HepG2 (cell line): ENCODE results near the gene TWF1. TPM values are rescaled to one million over a fixed set of nuclear protein-coding genes. Genes with fewer than 3 reads are reported as not detected.

Experiments used
- ATAC-seq: fragments of 200-7000 bp; cut with Tn5 transposase; 3 replicates; pipeline ENCODE4 v1.9.1; 2020; ENCODE audit warnings: mild to moderate bottlenecking, moderate library complexity
- BruUV-seq: library from RNA; stranded (reverse); fragments of 400-500 nt; replicated peaks from 2 replicates; lab custom pipeline; 2021; lab: Mats Ljungman, UMichigan
- CTCF ChIA-PET: fragments of 300-600 bp; formaldehyde crosslinking; extraction: SDS; loops from one replicate; lab custom pipeline; 2021; ENCODE audit warnings: low total read pairs, inconsistent platforms, low intra/inter-chr PET ratio; lab: Yijun Ruan, JAX
- POLR2A ChIA-PET: fragments of 350-600 bp; sonication (Branson Sonifier 250); formaldehyde crosslinking; loops from one replicate; lab custom pipeline; 2020; ENCODE audit warnings: antibody characterized with exemption, inconsistent platforms; lab: Yijun Ruan, JAX
- DNase-seq: peaks from one replicate; pipeline ENCODE4 v3.0.0-alpha.2; 2015; ENCODE audit warnings: low spot score
- FAIRE-seq: peaks from 3 replicates; lab custom pipeline; 2011; peaks lifted over from hg19 to GRCh38; lab: Jason Lieb, UNC
- H2AFZ ChIP-seq: one replicate; pipeline ENCODE4 v1.6.1; 2011; ENCODE audit warnings: low read length, inconsistent platforms
- H3K27ac ChIP-seq: fragments of 300-600 bp; 3 replicates; pipeline ENCODE4 v1.8.0; 2011; ENCODE audit warnings: mixed run types, mild to moderate bottlenecking, mixed read lengths, low read length, inconsistent platforms; ENCODE audit not compliant: insufficient read depth; ENCODE audit errors: extremely low read length
- H3K27me3 ChIP-seq, 2 experiments: fragments of 200-600 bp in 1 of 2; 2 replicates in 1 of 2; 3 replicates in 1 of 2; pipeline versions ENCODE4 v1.6.0 to v1.8.0; 2011; ENCODE audit warnings: low read length in 2 of 2, mild to moderate bottlenecking in 2 of 2, moderate library complexity in 2 of 2, inconsistent platforms in 1 of 2; ENCODE audit not compliant: insufficient read depth in 2 of 2, control insufficient read depth in 1 of 2
- H3K36me3 ChIP-seq, 2 experiments: fragments of 200-600 bp in 1 of 2; replicated peaks in 1 of 2; 2 replicates in 1 of 2; 3 replicates in 1 of 2; pipeline versions ENCODE4 v1.5.1 to v1.8.0; 2011; ENCODE audit warnings: low read length in 2 of 2, inconsistent platforms in 1 of 2; ENCODE audit not compliant: insufficient read depth in 2 of 2, control insufficient read depth in 1 of 2
- H3K4me1 ChIP-seq: 2 replicates; pipeline ENCODE4 v1.5.1; 2012; ENCODE audit warnings: low read length, inconsistent platforms; ENCODE audit not compliant: insufficient read depth
- H3K4me2 ChIP-seq: 2 replicates; pipeline ENCODE4 v1.6.0; 2011; ENCODE audit warnings: low read depth, low read length, inconsistent platforms
- H3K4me3 ChIP-seq, 3 experiments: fragments of 200-600 bp in 1 of 3; sonication (generic), shearing (Covaris generic) in 1 of 3; replicated peaks in 1 of 3; 2 replicates each; pipeline ENCODE4 v1.5.1; 2011 to 2016; ENCODE audit warnings: low read length in 3 of 3, inconsistent platforms in 2 of 3, low read depth in 2 of 3, mild to moderate bottlenecking in 2 of 3, control low read depth in 1 of 3, mixed read lengths in 1 of 3; ENCODE audit not compliant: insufficient read depth in 1 of 3
- H3K79me2 ChIP-seq: one replicate; pipeline ENCODE4 v1.6.1; 2011; ENCODE audit warnings: low read length, inconsistent platforms; ENCODE audit not compliant: insufficient read depth
- H3K9ac ChIP-seq: 2 replicates; pipeline ENCODE4 v1.6.0; 2011; ENCODE audit warnings: mild to moderate bottlenecking, low read depth, low read length, inconsistent platforms; ENCODE audit not compliant: insufficient read depth
- H3K9me3 ChIP-seq: 2 replicates; pipeline ENCODE4 v1.5.1; 2012; ENCODE audit warnings: mild to moderate bottlenecking, low read length
- H4K20me1 ChIP-seq: 2 replicates; pipeline ENCODE4 v1.6.0; 2011; ENCODE audit warnings: inconsistent platforms, mild to moderate bottlenecking, low read length, moderate library complexity; ENCODE audit not compliant: insufficient read depth
- ARNT2 ChIP-seq: sonication (generic); formaldehyde crosslinking; IDR thresholded peaks from 2 replicates; pipeline ENCODE4 v1.8.0; 2022; ENCODE audit warnings: mild to moderate bottlenecking, low read depth, missing genetic modification reagents, moderate library complexity
- ISX ChIP-seq: sonication (generic); formaldehyde crosslinking; conservative IDR thresholded peaks from 2 replicates; pipeline ENCODE4 v1.5.0; 2020; ENCODE audit warnings: missing genetic modification reagents
- NFYB ChIP-seq: sonication (generic); formaldehyde crosslinking; IDR thresholded peaks from 2 replicates; pipeline ENCODE4 v1.4.0; 2020; ENCODE audit warnings: missing genetic modification reagents
- TSC22D2 ChIP-seq: sonication (generic); formaldehyde crosslinking; IDR thresholded peaks from 2 replicates; pipeline ENCODE4 v1.5.1; 2020; ENCODE audit warnings: missing genetic modification reagents, mild to moderate bottlenecking, borderline replicate concordance
- ZHX1 ChIP-seq: sonication (generic); formaldehyde crosslinking; IDR thresholded peaks from 2 replicates; pipeline ENCODE4 v1.8.1; 2022; ENCODE audit warnings: low read depth, mild to moderate bottlenecking, missing genetic modification reagents
- ZNF607 ChIP-seq: sonication (generic); formaldehyde crosslinking; IDR thresholded peaks from 2 replicates; pipeline ENCODE4 v1.5.1; 2020; ENCODE audit warnings: missing genetic modification reagents, mild to moderate bottlenecking, borderline replicate concordance
- WGBS: methylation state at CpG from one replicate; pipeline ENCODE4 v1.1.6; 2017; ENCODE audit warnings: low lambda C conversion rate; 5-methylcytosine and 5-hydroxymethylcytosine counted together
- in situ Hi-C: cut with HindIII; loops from 2 replicates; pipeline ENCODE4 v1.10.0; 2017; ENCODE audit warnings: low pct_unique_long_range_greater_than_20kb; ENCODE audit not compliant: extremely low pct_ligation_motif_present
- intact Hi-C: fragments of 100-400 bp; cut with micrococcal nuclease; formaldehyde crosslinking; loops from one replicate; pipeline ENCODE4 v1.10.0; 2022; ENCODE audit not compliant: unreplicated experiment
- polyA plus RNA-seq, 8 experiments: library from polyadenylated mRNA; depleted of rRNA in 3 of 8; stranded (reverse) in 7 of 8; unstranded in 1 of 8; fragments of >200 nt; fragmentation: Illumina TruSeq in 4 of 8; extraction: Trizol in 4 of 8; gene quantifications; 2 replicates each; pipeline versions ENCODE4 v1.2.1 to v1.2.3, GENCODE V29; 2011 to 2016; ENCODE audit warnings: low read depth in 4 of 8, missing spikeins in 1 of 8, mixed read lengths in 1 of 8; ENCODE audit not compliant: insufficient read depth in 1 of 8
- total RNA-seq, 5 experiments: library from RNA; depleted of rRNA; stranded (reverse); fragments of >200 nt; fragmentation: Illumina TruSeq; extraction: Trizol; gene quantifications; 2 replicates each; pipeline ENCODE4 v1.2.3, GENCODE V29; 2016; ENCODE audit warnings: low read depth in 1 of 5
- TF ChIP-seq, protein P1 (sequence below): sonication (generic); formaldehyde crosslinking; IDR thresholded peaks from 2 replicates; pipeline ENCODE4 v1.5.0; 2020; ENCODE audit warnings: missing genetic modification reagents
- TF ChIP-seq, protein P2 (sequence below): sonication (generic); formaldehyde crosslinking; IDR thresholded peaks from 2 replicates; pipeline ENCODE4 v1.4.0; 2020; ENCODE audit warnings: mild to moderate bottlenecking, missing genetic modification reagents

The TWF1 gene
- total and polyA plus RNA-seq, 2 of the 13 experiments (the other 11 are each of a cell fraction or from before 2014, with no cell fraction given), result 32.3 to 85.5 TPM

DNA sequence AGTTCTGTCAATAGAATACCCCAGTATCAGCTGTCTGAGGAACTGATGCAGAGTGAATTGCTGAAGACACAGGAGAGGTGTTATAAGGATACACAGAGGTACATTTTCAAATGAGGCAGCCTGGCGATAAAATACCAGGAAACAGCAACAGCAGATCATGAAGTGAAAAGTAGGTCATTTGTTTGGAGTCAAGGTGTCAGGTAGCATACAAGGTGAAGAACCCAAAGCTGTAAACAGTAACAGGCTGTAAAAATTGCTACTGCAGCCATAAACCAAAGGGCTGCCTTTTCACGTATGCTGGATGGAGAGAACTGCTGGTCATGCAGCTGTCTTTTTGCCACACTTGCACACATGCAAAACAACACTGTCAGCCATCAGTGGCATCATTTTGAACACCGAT is 9.3 kb upstream of the TWF1 start (continued):
- TF ChIP-seq ISX (CRISPR knock-in tag), result no peak
- TF ChIP-seq, protein P1, sequence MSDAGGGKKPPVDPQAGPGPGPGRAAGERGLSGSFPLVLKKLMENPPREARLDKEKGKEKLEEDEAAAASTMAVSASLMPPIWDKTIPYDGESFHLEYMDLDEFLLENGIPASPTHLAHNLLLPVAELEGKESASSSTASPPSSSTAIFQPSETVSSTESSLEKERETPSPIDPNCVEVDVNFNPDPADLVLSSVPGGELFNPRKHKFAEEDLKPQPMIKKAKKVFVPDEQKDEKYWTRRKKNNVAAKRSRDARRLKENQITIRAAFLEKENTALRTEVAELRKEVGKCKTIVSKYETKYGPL (CRISPR knock-in tag), result no peak
- no peak for TF ChIP-seq ZHX1 (CRISPR knock-in tag)
- no peak for TF ChIP-seq ARNT2
- TF ChIP-seq ZNF607 (CRISPR knock-in tag), result no peak
- TF ChIP-seq, protein P2, sequence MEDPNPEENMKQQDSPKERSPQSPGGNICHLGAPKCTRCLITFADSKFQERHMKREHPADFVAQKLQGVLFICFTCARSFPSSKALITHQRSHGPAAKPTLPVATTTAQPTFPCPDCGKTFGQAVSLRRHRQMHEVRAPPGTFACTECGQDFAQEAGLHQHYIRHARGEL (CRISPR knock-in tag), result no peak

GRCh38 chr12:43812926-43813325 is 6.8 kb upstream of the TWF1 start:
- FAIRE-seq (no peak), DNase-seq (no peak), ATAC-seq (no peak)
- Histone ChIP-seq H3K4me1 (no peaks in the 10 kb centered on the region), H3K79me2 (no peaks in the 10 kb centered on the region), H3K27me3 (no peaks in the 10 kb centered on the region), H3K4me2 (no peak overlapping the region), H2AFZ (no peak overlapping the region), H3K9me3 (no peaks in the 10 kb centered on the region), H3K4me3 (no peak overlapping the region), H3K27ac (no peak overlapping the region), H3K9ac (no peak overlapping the region), H3K36me3 (no peaks in the 10 kb centered on the region), H4K20me1 (no peaks in the 10 kb centered on the region)
- TF ChIP-seq NFYB (no peak), TSC22D2 (no peak)
- in situ Hi-C loops, result no loop called here
- intact Hi-C loops, result no loop called here
- WGBS, result 61% methylated on average over 4 of the region's 4 CpGs
- ChIA-PET POLR2A (no interaction called here), CTCF (no interaction called here)
- BruUV-seq, result no TSS peak
